Esophagus muscularis mucosa (tissue), 4 donors: ENCODE results near the gene KCNJ6. TPM values are rescaled to one million over a fixed set of nuclear protein-coding genes. Genes with fewer than 3 reads are reported as not detected.
A peak's percentile ranks its signal among the peaks of the same experiment; 100 is the strongest.

Experiments used
- DNase-seq: peaks from one replicate; pipeline ENCODE4 v3.0.0-alpha.2; 2017; ENCODE audit errors: extremely low spot score
- H3K27ac ChIP-seq, 4 donors: fragments of 200-600 bp; sonication (generic); replicated peaks in 1 of 4; 1 replicate in 3 of 4; 2 replicates in 1 of 4; pipeline ENCODE4 v1.5.1; 2016 to 2019; ENCODE audit warnings: mild to moderate bottlenecking in 1 of 4
- H3K27me3 ChIP-seq, 4 donors: fragments of 200-600 bp; sonication (generic); one replicate each; pipeline versions ENCODE4 v1.5.1 to v1.6.0; 2016 to 2019
- H3K36me3 ChIP-seq, 4 donors: fragments of 200-600 bp; sonication (generic); one replicate each; pipeline ENCODE4 v1.5.1; 2016 to 2019
- H3K4me1 ChIP-seq, 4 donors: fragments of 200-600 bp; sonication (generic); one replicate each; pipeline ENCODE4 v1.5.1; 2016 to 2019
- H3K4me3 ChIP-seq, 4 donors: fragments of 200-600 bp; sonication (generic); 1 replicate in 2 of 4; 2 replicates in 2 of 4; pipeline ENCODE4 v1.5.1; 2016 to 2019; ENCODE audit warnings: mild to moderate bottlenecking in 4 of 4, moderate library complexity in 1 of 4
- H3K9me3 ChIP-seq, 4 donors: fragments of 200-600 bp; sonication (generic); 1 replicate in 3 of 4; 2 replicates in 1 of 4; pipeline ENCODE4 v1.5.1; 2016 to 2019
- CTCF ChIP-seq, 3 experiments: fragments of 200-600 bp in 2 of 3; fragments of 450-650 bp in 1 of 3; sonication (generic) in 2 of 3; IDR thresholded peaks; one replicate each; pipeline ENCODE4 v1.5.1; 2017 to 2019; ENCODE audit warnings: antibody characterized with exemption in 3 of 3, mild to moderate bottlenecking in 2 of 3, moderate library complexity in 1 of 3
- EP300 ChIP-seq: sonication (generic); formaldehyde crosslinking; IDR thresholded peaks from one replicate; pipeline ENCODE4 v1.6.1; 2017; ENCODE audit warnings: antibody characterized with exemption
- POLR2A ChIP-seq: fragments of 450-650 bp; IDR thresholded peaks from one replicate; pipeline ENCODE4 v1.6.1; 2017; ENCODE audit warnings: antibody characterized with exemption, moderate library complexity, mild to moderate bottlenecking, low read depth
- POLR2AphosphoS5 ChIP-seq, 2 donors: sonication (generic); formaldehyde crosslinking; IDR thresholded peaks; one replicate each; pipeline ENCODE4 v1.6.1; 2017; ENCODE audit warnings: antibody characterized with exemption in 2 of 2
- WGBS: methylation state at CpG from one replicate; pipeline ENCODE4 v1.1.5; 2018; 5-methylcytosine and 5-hydroxymethylcytosine counted together
- intact Hi-C: fragments of 100-400 bp; cut with DNase I; formaldehyde crosslinking; loops from one replicate; pipeline ENCODE4 v1.15.1; 2023
- total RNA-seq, 4 donors: library from RNA; depleted of rRNA; stranded (reverse); fragments of >200 nt; gene quantifications; one replicate each; pipeline versions ENCODE4 v1.1.0 to v1.2.1, GENCODE V29; 2016

The KCNJ6 gene
- total RNA-seq, 4 donors from 2014 or later, result under 0.01 TPM; not detected in 2

- WGBS, result 64% methylated on average over 4 of the region's 4 CpGs
- peak; percentile 62 for DNase-seq
- H3K27ac ChIP-seq, result no peak overlapping the region
- H3K9me3 ChIP-seq, result no peaks in the 10 kb centered on the region
- H3K4me1 ChIP-seq, result peaks cover 0 to 11% (median 3%) of the 10 kb centered on the region in 4 donors
- no peaks in the 10 kb centered on the region for H3K36me3 ChIP-seq
- intact Hi-C loops, result no loop called here
- no peak overlapping the region for H3K4me3 ChIP-seq
- no peaks in the 10 kb centered on the region for H3K27me3 ChIP-seq
- no peak for TF ChIP-seq POLR2A
- no peak for TF ChIP-seq CTCF (IDR thresholded peaks at IDR 0.05)
- TF ChIP-seq POLR2AphosphoS5 (IDR thresholded peaks at IDR 0.05), result no peak
- TF ChIP-seq EP300, result no peak
Measured at GRCh38 chr21:37627074-37627473, 289.2 kb downstream of the KCNJ6 start.

- 76% methylated on average over 6 of the region's 6 CpGs for WGBS
- no peak for TF ChIP-seq POLR2A
- TF ChIP-seq EP300, result no peak
- no peak for TF ChIP-seq CTCF (IDR thresholded peaks at IDR 0.05)
- no peak for TF ChIP-seq POLR2AphosphoS5 (IDR thresholded peaks at IDR 0.05)
- no peaks in the 10 kb centered on the region for H3K9me3 ChIP-seq
- no peaks in the 10 kb centered on the region for H3K36me3 ChIP-seq
- intact Hi-C loops, result no loop called here
- no peak overlapping the region for H3K4me3 ChIP-seq
- H3K27me3 ChIP-seq, result no peaks in the 10 kb centered on the region
- no peak overlapping the region for H3K27ac ChIP-seq
- peaks cover 0 to 11% (median 4%) of the 10 kb centered on the region in 4 donors for H3K4me1 ChIP-seq
- peak; percentile 8 for DNase-seq
Measured at GRCh38 chr21:37626320-37626719, 289.9 kb downstream of the KCNJ6 start.

- Histone ChIP-seq H3K36me3 (no peaks in the 10 kb centered on the region), H3K27ac (no peak overlapping the region), H3K27me3 (no peaks in the 10 kb centered on the region), H3K4me1 (peaks cover 13 to 20% (median 17%) of the 10 kb centered on the region in 4 donors), H3K9me3 (no peaks in the 10 kb centered on the region), H3K4me3 (no peak overlapping the region)
- WGBS, result 94% methylated on average over 3 of the region's 3 CpGs
- intact Hi-C loops, result no loop called here
- no peak for DNase-seq
- TF ChIP-seq POLR2AphosphoS5 (IDR thresholded peaks at IDR 0.05), result no peak
- TF ChIP-seq CTCF (IDR thresholded peaks at IDR 0.05), result no peak
- no peak for TF ChIP-seq EP300
- TF ChIP-seq POLR2A, result no peak
Measured at GRCh38 chr21:37623689-37624088, 292.6 kb downstream of the KCNJ6 start.

- DNase-seq, result peak; percentile 55
- intact Hi-C loops, result no loop called here
- Histone ChIP-seq H3K27ac (no peak overlapping the region), H3K36me3 (no peaks in the 10 kb centered on the region), H3K4me3 (no peak overlapping the region), H3K9me3 (no peaks in the 10 kb centered on the region), H3K27me3 (no peaks in the 10 kb centered on the region), H3K4me1 (peaks cover 13 to 20% (median 17%) of the 10 kb centered on the region in 4 donors)
- no peak for TF ChIP-seq CTCF (IDR thresholded peaks at IDR 0.05)
- TF ChIP-seq POLR2AphosphoS5 (IDR thresholded peaks at IDR 0.05), result no peak
- no peak for TF ChIP-seq POLR2A
- no peak for TF ChIP-seq EP300
- 69% methylated on average over 3 of the region's 3 CpGs for WGBS
Measured at GRCh38 chr21:37623183-37623582, 293.1 kb downstream of the KCNJ6 start.

- 73% methylated on average over 7 of the region's 8 CpGs for WGBS
- DNase-seq, result peak; percentile 53
- no peaks in the 10 kb centered on the region for H3K9me3 ChIP-seq
- no peaks in the 10 kb centered on the region for H3K27me3 ChIP-seq
- H3K36me3 ChIP-seq, result no peaks in the 10 kb centered on the region
- no peak overlapping the region for H3K27ac ChIP-seq
- H3K4me3 ChIP-seq, result no peak overlapping the region
- H3K4me1 ChIP-seq, result peaks cover 13 to 20% (median 17%) of the 10 kb centered on the region in 4 donors
- TF ChIP-seq POLR2A, result no peak
- no peak for TF ChIP-seq CTCF (IDR thresholded peaks at IDR 0.05)
- no peak for TF ChIP-seq EP300
- TF ChIP-seq POLR2AphosphoS5 (IDR thresholded peaks at IDR 0.05), result no peak
- intact Hi-C loops, result no loop called here
Measured at GRCh38 chr21:37622755-37623154, 293.5 kb downstream of the KCNJ6 start.
